Gastroesophageal sphincter (tissue), 4 donors: ENCODE measurements around the gene PDZD2. TPM values are rescaled to one million over a fixed set of nuclear protein-coding genes. Genes with fewer than 3 reads are reported as not detected.

Source experiments
- ATAC-seq: fragments of 150-250 bp; one replicate; pipeline ENCODE4 v1.9.1; 2016; ENCODE audit warnings: mild to moderate bottlenecking, moderate library complexity
- H3K27ac ChIP-seq, 4 donors: fragments of 200-600 bp; sonication (generic) in 3 of 4; 1 replicate in 3 of 4; 2 replicates in 1 of 4; pipeline ENCODE4 v1.5.1; 2016 to 2019
- H3K27me3 ChIP-seq: fragments of 200-600 bp; sonication (generic); one replicate; pipeline ENCODE4 v1.5.1; 2019
- H3K36me3 ChIP-seq, 2 donors: fragments of 200-600 bp; sonication (generic); one replicate each; pipeline ENCODE4 v1.5.1; 2019; ENCODE audit warnings: control low read depth in 1 of 2
- H3K4me1 ChIP-seq, 3 donors: fragments of 200-600 bp; sonication (generic); 1 replicate in 2 of 3; 2 replicates in 1 of 3; pipeline ENCODE4 v1.5.1; 2016 to 2019; ENCODE audit warnings: control low read depth in 2 of 3
- H3K4me3 ChIP-seq, 2 donors: fragments of 200-600 bp; sonication (generic); one replicate each; pipeline ENCODE4 v1.5.1; 2019; ENCODE audit warnings: mild to moderate bottlenecking in 1 of 2, moderate library complexity in 1 of 2
- H3K9me3 ChIP-seq, 3 donors: fragments of 200-600 bp; sonication (generic); one replicate each; pipeline ENCODE4 v1.5.1; 2017 to 2019; ENCODE audit warnings: control low read depth in 2 of 3
- CTCF ChIP-seq, 4 experiments: fragments of 200-600 bp in 2 of 4; fragments of 450-650 bp in 2 of 4; sonication (generic) in 1 of 4; IDR thresholded peaks; one replicate each; pipeline ENCODE4 v1.5.1; 2017 to 2019; ENCODE audit warnings: antibody characterized with exemption in 4 of 4, mild to moderate bottlenecking in 2 of 4, moderate library complexity in 2 of 4
- EP300 ChIP-seq: sonication (generic); formaldehyde crosslinking; IDR thresholded peaks from one replicate; pipeline ENCODE4 v1.6.1; 2017; ENCODE audit warnings: antibody characterized with exemption, mild to moderate bottlenecking
- POLR2A ChIP-seq, 2 donors: fragments of 450-650 bp; IDR thresholded peaks; one replicate each; pipeline ENCODE4 v1.6.1; 2017; ENCODE audit warnings: antibody characterized with exemption in 2 of 2, mild to moderate bottlenecking in 2 of 2, moderate library complexity in 1 of 2
- POLR2AphosphoS5 ChIP-seq: sonication (generic); formaldehyde crosslinking; IDR thresholded peaks from one replicate; pipeline ENCODE4 v1.6.1; 2017; ENCODE audit warnings: antibody characterized with exemption
- WGBS, 2 donors: methylation state at CpG; one replicate each; pipeline ENCODE4 v1.1.5; 2018; ENCODE audit warnings: low coverage in 1 of 2; 5-methylcytosine and 5-hydroxymethylcytosine counted together
- total RNA-seq, 4 donors: library from RNA; depleted of rRNA; stranded (reverse); fragments of >200 nt; gene quantifications; one replicate each; pipeline ENCODE4 v1.1.0, GENCODE V29; 2016

PDZD2 gene
- total RNA-seq, 4 donors from 2014 or later: 8.6 to 19.4 (median 14.0) TPM

- no peak for TF ChIP-seq POLR2A (IDR thresholded peaks at IDR 0.05)
- no peaks in the 10 kb centered on the region for H3K27me3 ChIP-seq
- no peaks in the 10 kb centered on the region for H3K9me3 ChIP-seq
- H3K4me1 ChIP-seq: no peaks in the 10 kb centered on the region
- ATAC-seq: no peak
- no peaks in the 10 kb centered on the region for H3K36me3 ChIP-seq
- no peak overlapping the region for H3K27ac ChIP-seq
- 100% methylated on average over 1 of the region's 9 CpGs; no CpG with 5 or more reads in 1 of the 2 donors for WGBS, 2 donors
- H3K4me3 ChIP-seq: no peak overlapping the region
These were observed 32.4 kb downstream of the PDZD2 start for GRCh38 chr5:31671339-31671741.

GRCh38 chr5:31674371-31674951 is 35.5 kb downstream of the PDZD2 start:
- ATAC-seq: no peak
- H3K4me3 ChIP-seq: no peak overlapping the region
- no peaks in the 10 kb centered on the region for H3K9me3 ChIP-seq
- no peaks in the 10 kb centered on the region for H3K4me1 ChIP-seq
- no peaks in the 10 kb centered on the region for H3K36me3 ChIP-seq
- TF ChIP-seq EP300: no peak
- no peak for TF ChIP-seq POLR2AphosphoS5
- TF ChIP-seq CTCF (IDR thresholded peaks at IDR 0.05): no peak
- TF ChIP-seq POLR2A (IDR thresholded peaks at IDR 0.05): no peak
- no peak overlapping the region for H3K27ac ChIP-seq
- no peaks in the 10 kb centered on the region for H3K27me3 ChIP-seq
- WGBS, 2 donors: 74 to 77% methylated on average over 4 to 7 of the region's 7 CpGs

DNA sequence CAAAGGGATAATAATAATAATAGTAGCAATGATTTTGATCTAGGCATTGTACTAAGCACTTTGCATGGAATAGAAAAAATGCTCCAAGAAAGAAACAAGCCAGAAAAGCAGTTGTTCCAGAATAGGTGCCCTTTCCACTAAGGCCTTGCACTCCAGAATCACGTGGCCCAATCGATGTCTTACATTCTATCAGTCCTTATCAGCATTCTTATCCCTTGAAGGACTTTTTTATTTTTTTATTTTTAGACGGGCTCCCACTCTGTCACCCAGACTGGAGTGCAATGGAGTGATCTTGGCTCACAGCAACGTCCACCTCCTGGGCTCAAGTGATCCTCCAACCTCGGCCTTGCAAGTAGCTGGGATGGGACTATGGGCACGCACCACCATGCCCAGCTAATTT is 36.5 kb downstream of the PDZD2 start:
- H3K36me3 ChIP-seq: no peaks in the 10 kb centered on the region
- H3K27me3 ChIP-seq: no peaks in the 10 kb centered on the region
- TF ChIP-seq EP300 (no peak), CTCF (IDR thresholded peaks at IDR 0.05) (no peak), POLR2A (IDR thresholded peaks at IDR 0.05) (no peak), POLR2AphosphoS5 (no peak)
- H3K4me3 ChIP-seq: no peak overlapping the region
- H3K27ac ChIP-seq: no peak overlapping the region
- WGBS, 2 donors: 80 to 85% methylated on average over 1 to 6 of the region's 6 CpGs
- no peak for ATAC-seq
- H3K4me1 ChIP-seq: no peaks in the 10 kb centered on the region
- H3K9me3 ChIP-seq: no peaks in the 10 kb centered on the region

GRCh38 chr5:31678180-31678579 is 39.2 kb downstream of the PDZD2 start:
- Histone ChIP-seq H3K4me1 (no peaks in the 10 kb centered on the region), H3K27ac (no peak overlapping the region), H3K4me3 (no peak overlapping the region), H3K36me3 (no peaks in the 10 kb centered on the region), H3K9me3 (no peaks in the 10 kb centered on the region), H3K27me3 (no peaks in the 10 kb centered on the region)
- ATAC-seq: no peak
- WGBS, 2 donors: 40 to 73% methylated on average over 3 to 4 of the region's 6 CpGs
- TF ChIP-seq EP300: no peak
- no peak for TF ChIP-seq POLR2A (IDR thresholded peaks at IDR 0.05)
- TF ChIP-seq POLR2AphosphoS5: no peak
- no peak for TF ChIP-seq CTCF (IDR thresholded peaks at IDR 0.05)

DNA sequence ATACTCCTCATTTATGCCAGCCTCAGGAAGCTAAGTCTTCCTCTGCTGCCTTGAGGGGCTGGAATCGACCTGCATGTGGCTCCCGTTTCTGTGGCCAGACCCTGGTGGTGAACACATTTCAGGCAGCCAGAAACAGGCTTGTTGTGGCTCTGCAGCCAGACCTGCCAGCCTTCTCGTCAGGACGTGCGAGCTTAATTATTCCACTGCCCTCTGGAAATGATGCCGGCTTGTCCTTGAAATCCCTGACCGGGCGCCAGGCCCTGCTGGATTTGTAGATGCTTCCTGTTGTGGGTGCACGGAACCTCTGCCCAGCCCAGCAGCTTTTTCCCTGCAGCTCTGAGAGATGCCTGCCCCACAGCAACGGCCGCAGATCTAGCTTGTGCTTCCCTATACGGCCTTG is 41.6 kb downstream of the PDZD2 start:
- WGBS, 2 donors: 55 to 80% methylated on average over 6 to 12 of the region's 12 CpGs
- no peak for ATAC-seq
- no peaks in the 10 kb centered on the region for H3K4me1 ChIP-seq
- H3K27ac ChIP-seq: no peak overlapping the region
- H3K27me3 ChIP-seq: no peaks in the 10 kb centered on the region
- TF ChIP-seq POLR2A (IDR thresholded peaks at IDR 0.05) (no peak), CTCF (IDR thresholded peaks at IDR 0.05) (no peak), POLR2AphosphoS5 (no peak), EP300 (no peak)
- H3K36me3 ChIP-seq: no peaks in the 10 kb centered on the region
- no peak overlapping the region for H3K4me3 ChIP-seq
- no peaks in the 10 kb centered on the region for H3K9me3 ChIP-seq
